HG02763 (cell line): ENCODE measurements around the gene RNFT1.
"Not testable (repeated sequence)": the region's sequence is repeated elsewhere in the genome, so short reads cannot be mapped to it uniquely, and the experiment has no call there.

ENCODE experiments used
- ATAC-seq: cut with Tn5 transposase; IDR thresholded peaks from one replicate; pipeline ENCODE4 v1.9.1; 2021; ENCODE audit warnings: mild to moderate bottlenecking, moderate library complexity; ENCODE audit not compliant: unreplicated experiment

The RNFT1 gene

GRCh38 chr17:59930121-59930520 lies 34.4 kb downstream of the RNFT1 start:
- not testable (repeated sequence) for ATAC-seq

DNA sequence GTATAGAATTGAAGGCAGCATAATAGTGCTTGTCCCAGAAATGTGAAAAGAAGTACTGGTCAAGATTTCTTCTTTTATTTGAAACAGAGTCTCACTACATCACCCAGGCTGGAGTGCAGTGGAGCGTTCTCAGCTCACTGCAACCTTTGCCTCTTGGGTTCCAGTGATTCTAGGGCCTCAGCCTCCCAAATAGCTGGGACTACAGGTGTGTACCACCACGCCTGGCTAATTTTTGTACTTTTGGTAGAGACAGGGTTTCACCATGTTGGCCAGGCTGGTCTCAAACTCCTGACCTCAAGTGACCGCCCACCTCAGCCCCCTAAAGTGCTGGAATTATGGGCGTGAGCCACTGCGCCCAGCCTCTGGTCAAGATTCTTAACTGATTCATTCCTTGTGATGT lies 43.9 kb downstream of the RNFT1 start:
- not testable (repeated sequence) for ATAC-seq

DNA sequence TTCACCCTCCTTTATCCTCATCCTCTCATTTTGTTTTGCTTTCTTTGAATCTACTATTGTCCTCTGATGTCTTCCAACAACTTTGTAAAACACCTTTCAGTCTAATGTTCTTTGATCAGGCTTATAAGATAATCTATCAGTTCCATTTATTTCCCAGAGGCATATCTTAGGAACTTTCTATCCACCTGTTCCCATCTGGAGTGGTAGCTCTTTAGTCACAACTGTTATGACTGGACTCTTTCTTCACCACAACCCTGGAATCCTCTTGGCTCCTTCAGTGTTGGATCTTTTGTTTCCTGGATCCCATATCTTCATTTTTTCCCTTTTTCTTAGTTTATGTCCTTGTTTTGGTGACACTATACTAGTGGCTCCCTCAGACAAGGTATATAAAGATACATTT lies 48.1 kb downstream of the RNFT1 start:
- ATAC-seq = no peak

DNA sequence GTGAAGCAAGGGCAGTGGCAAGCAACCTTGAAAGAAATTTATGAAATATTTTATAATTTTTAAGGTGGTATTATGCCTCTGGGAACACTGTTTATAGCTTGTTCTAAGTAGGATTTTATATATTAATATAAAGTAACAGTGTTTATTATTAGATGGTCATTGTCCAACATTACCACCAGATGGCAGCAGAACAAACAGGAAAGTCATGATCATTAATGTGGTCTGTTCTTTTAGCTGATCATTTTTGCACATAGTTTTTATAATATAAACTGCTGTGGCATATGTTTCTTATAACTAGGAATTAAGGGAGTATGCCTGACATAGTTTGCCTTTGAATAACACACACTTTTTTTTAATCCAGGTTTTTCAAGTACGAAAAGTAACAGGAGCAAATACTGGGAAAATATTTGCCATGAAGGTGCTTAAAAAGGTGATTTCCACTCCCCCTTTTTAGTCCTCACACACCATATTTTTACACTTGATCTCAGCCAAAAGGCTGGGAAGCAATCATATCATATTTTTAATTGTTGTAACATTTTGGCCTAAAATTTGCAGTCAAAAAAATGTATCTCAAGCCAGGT lies 50.2 kb downstream of the RNFT1 start:
- no peak for ATAC-seq

- ATAC-seq = no peak
These were observed 57.1 kb downstream of the RNFT1 start for GRCh38 chr17:59907467-59907866.

DNA sequence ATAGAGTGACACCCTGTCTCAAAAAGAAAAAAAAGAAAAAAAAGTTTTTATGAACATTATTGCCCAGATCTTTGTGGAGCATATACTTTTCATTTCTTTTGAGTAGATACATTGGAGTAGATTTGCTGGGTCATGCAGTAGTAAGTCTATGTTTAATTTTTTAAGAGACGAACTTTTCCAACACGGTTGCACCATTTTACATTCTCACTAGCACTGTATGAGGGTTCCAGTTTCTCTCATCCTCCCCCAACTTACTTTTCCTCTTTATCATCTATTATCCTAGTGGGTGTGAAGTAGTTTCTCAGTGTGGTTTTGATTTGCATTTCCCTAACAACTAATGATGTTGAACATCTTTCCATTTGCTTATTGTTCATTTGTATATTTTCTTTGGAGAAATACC lies 61.1 kb downstream of the RNFT1 start:
- ATAC-seq = no peak
